Measurements from ENCODE around the gene C1QTNF6.

Gene C1QTNF6

GRCh38 chr22:37141971-37142370, 46.1 kb downstream of the C1QTNF6 start:
- no peak for DNase-seq (ENCODE audit: low spot score)

GRCh38 chr22:37141476-37141875, 46.6 kb downstream of the C1QTNF6 start:
- DNase-seq (ENCODE audit: low spot score), result no peak

- DNase-seq (ENCODE audit: low spot score), result no peak
Observed at GRCh38 chr22:37140686-37141323, 47.2 kb downstream of the C1QTNF6 start.

GRCh38 chr22:37139762-37140161, 48.3 kb downstream of the C1QTNF6 start:
- no peak for DNase-seq (ENCODE audit: low spot score)

- DNase-seq (ENCODE audit: low spot score), result no peak
Observed at GRCh38 chr22:37138849-37139561, 49.0 kb downstream of the C1QTNF6 start.

- DNase-seq (ENCODE audit: low spot score), result no peak
Observed at GRCh38 chr22:37137903-37138665, 50.0 kb downstream of the C1QTNF6 start.

- DNase-seq (ENCODE audit: low spot score), result no peak
Observed at GRCh38 chr22:37137131-37137530, 50.9 kb downstream of the C1QTNF6 start.

GRCh38 chr22:37135023-37135422, 53.0 kb downstream of the C1QTNF6 start:
- no peak for DNase-seq (ENCODE audit: low spot score)

- DNase-seq (ENCODE audit: low spot score), result no peak
Observed at GRCh38 chr22:37133304-37134018, 54.6 kb downstream of the C1QTNF6 start.

- DNase-seq (ENCODE audit: low spot score), result no peak
Observed at GRCh38 chr22:37132773-37133172, 55.3 kb downstream of the C1QTNF6 start.

All from RKO (cell line).